ENCODE data around the gene RRP12. TPM values are rescaled to one million over a fixed set of nuclear protein-coding genes. Genes with fewer than 3 reads are reported as not detected.
A peak's percentile ranks its signal among the peaks of the same experiment; 100 is the strongest.

RRP12 gene
- total RNA-seq, 1 donor from 2014 or later: 23.7 TPM

- ATAC-seq (no peak), DNase-seq (no peak)
- Histone ChIP-seq H3K27me3 (no peaks in the 10 kb centered on the region), H3K4me3 (no peak overlapping the region), H3K9me3 (no peaks in the 10 kb centered on the region), H3K4me1 (no peaks in the 10 kb centered on the region), H3K36me3 (peaks cover 37% of the 10 kb centered on the region), H3K27ac (no peak overlapping the region)
- TF ChIP-seq CTCF (IDR thresholded peaks at IDR 0.05): no peak
- intact Hi-C loops (cut with DNase I): no loop called here
Observed at GRCh38 chr10:97381626-97382025, 19.5 kb downstream of the RRP12 start.

GRCh38 chr10:97380516-97380915 lies 20.6 kb downstream of the RRP12 start:
- no peak for DNase-seq
- H3K4me3 ChIP-seq: no peak overlapping the region
- no peak overlapping the region for H3K27ac ChIP-seq
- no peaks in the 10 kb centered on the region for H3K27me3 ChIP-seq
- H3K4me1 ChIP-seq: no peaks in the 10 kb centered on the region
- H3K9me3 ChIP-seq: no peaks in the 10 kb centered on the region
- H3K36me3 ChIP-seq: peaks cover 37% of the 10 kb centered on the region
- intact Hi-C loops (cut with DNase I): no loop called here
- no peak for ATAC-seq
- no peak for TF ChIP-seq CTCF (IDR thresholded peaks at IDR 0.05)

GRCh38 chr10:97378933-97379921 lies 21.9 kb downstream of the RRP12 start:
- no peak for TF ChIP-seq CTCF (IDR thresholded peaks at IDR 0.05)
- DNase-seq (no peak), ATAC-seq (peak; percentile 28)
- Histone ChIP-seq H3K4me3 (no peak overlapping the region), H3K27ac (no peak overlapping the region), H3K27me3 (no peaks in the 10 kb centered on the region), H3K4me1 (no peaks in the 10 kb centered on the region), H3K9me3 (no peaks in the 10 kb centered on the region), H3K36me3 (peaks cover 31% of the 10 kb centered on the region)
- intact Hi-C loops (cut with DNase I): no loop called here

- H3K27me3 ChIP-seq: no peaks in the 10 kb centered on the region
- H3K36me3 ChIP-seq: peaks cover 55% of the 10 kb centered on the region
- no peak for TF ChIP-seq CTCF (IDR thresholded peaks at IDR 0.05)
- ATAC-seq: peak; percentile 48
- intact Hi-C loops (cut with DNase I): no loop called here
- no peak overlapping the region for H3K27ac ChIP-seq
- no peak overlapping the region for H3K4me3 ChIP-seq
- H3K9me3 ChIP-seq: no peaks in the 10 kb centered on the region
- no peaks in the 10 kb centered on the region for H3K4me1 ChIP-seq
- DNase-seq: no peak
Observed at GRCh38 chr10:97376413-97376812, 24.7 kb downstream of the RRP12 start.

GRCh38 chr10:97373456-97373855 lies 27.7 kb downstream of the RRP12 start:
- no peaks in the 10 kb centered on the region for H3K27me3 ChIP-seq
- H3K27ac ChIP-seq: peak overlapping the region; percentile 8
- peaks cover 35% of the 10 kb centered on the region for H3K36me3 ChIP-seq
- no peak for TF ChIP-seq CTCF (IDR thresholded peaks at IDR 0.05)
- no peak for DNase-seq
- no peaks in the 10 kb centered on the region for H3K4me1 ChIP-seq
- no peaks in the 10 kb centered on the region for H3K9me3 ChIP-seq
- ATAC-seq: no peak
- no peak overlapping the region for H3K4me3 ChIP-seq
- intact Hi-C loops (cut with DNase I): no loop called here

Data from upper lobe of right lung (tissue), 1 donor.